Right lobe of liver (tissue), 6 donors: Measurements from ENCODE around the gene ENPP6. TPM values are rescaled to one million over a fixed set of nuclear protein-coding genes. Genes with fewer than 3 reads are reported as not detected.

Experiments used
- ATAC-seq, 4 donors: fragments of 200-7000 bp; cut with Tn5 transposase; one replicate each; pipeline ENCODE4 v1.9.1; 2020; ENCODE audit warnings: mild to moderate bottlenecking in 4 of 4, moderate library complexity in 4 of 4
- DNase-seq, 3 donors: peaks; one replicate each; pipeline ENCODE4 v3.0.0-alpha.2; 2020
- H3K27ac ChIP-seq, 3 donors: fragments of 200-600 bp; one replicate each; pipeline ENCODE4 v1.8.0; 2022
- H3K27me3 ChIP-seq, 2 donors: fragments of 200-600 bp; one replicate each; pipeline ENCODE4 v1.8.0; 2022
- H3K36me3 ChIP-seq, 4 donors: fragments of 200-600 bp; sonication (generic) in 1 of 4; one replicate each; pipeline versions ENCODE4 v1.5.1 to v1.8.0; 2017 to 2022; ENCODE audit warnings: control low read depth in 1 of 4
- H3K4me1 ChIP-seq, 4 donors: fragments of 200-600 bp; sonication (generic) in 1 of 4; one replicate each; pipeline versions ENCODE4 v1.5.1 to v1.8.0; 2017 to 2022; ENCODE audit warnings: control low read depth in 1 of 4
- H3K4me3 ChIP-seq, 3 donors: fragments of 200-600 bp; one replicate each; pipeline ENCODE4 v1.8.0; 2022
- H3K9me3 ChIP-seq, 4 donors: fragments of 200-600 bp; sonication (generic) in 1 of 4; one replicate each; pipeline versions ENCODE4 v1.5.1 to v1.8.0; 2017 to 2022; ENCODE audit warnings: control low read depth in 1 of 4
- POLR2A ChIP-seq: fragments of 450-650 bp; IDR thresholded peaks from one replicate; pipeline ENCODE4 v1.6.1; 2017; ENCODE audit warnings: antibody characterized with exemption, mild to moderate bottlenecking
- WGBS: methylation state at CpG from one replicate; pipeline ENCODE4 v1.1.6; 2018; ENCODE audit warnings: low coverage, low lambda C conversion rate; ENCODE audit not compliant: insufficient coverage; ENCODE audit errors: missing lambda C conversion rate; 5-methylcytosine and 5-hydroxymethylcytosine counted together
- intact Hi-C, 2 donors: fragments of 100-400 bp; cut with DNase I; formaldehyde crosslinking; loops; one replicate each; pipeline versions ENCODE4 v1.11.2 to v1.14.1; 2022
- total RNA-seq, 6 experiments: library from RNA; depleted of rRNA in 2 of 6; stranded (reverse); fragments of >200 nt in 2 of 6; fragmentation: NEBNext Ultra II Directional in 3 of 6; extraction: Animal tissue kit (Norgen Biotek cat#: 25700) in 3 of 6; gene quantifications; one replicate each; pipeline versions ENCODE4 v1.1.0 to v1.2.4, GENCODE V29; 2016 to 2023
- TF ChIP-seq, protein P1 (sequence below), 4 donors: fragments of 200-600 bp in 3 of 4; fragments of 450-650 bp in 1 of 4; IDR thresholded peaks; one replicate each; pipeline versions ENCODE4 v1.5.1 to v1.8.0; 2016 to 2022; ENCODE audit warnings: antibody characterized with exemption in 4 of 4, mild to moderate bottlenecking in 2 of 4
- donor health status: DM: no; HTN: yes; CAD: no.
- donor health status: DM: no; HTN: no; CAD: no.
- donor health status: DM: no; HTN: no; CAD: no.
- donor health status: DM: no; HTN: yes; CAD: no.
- donor health status: DM: no; HTN: yes; CAD: no.

ENPP6 gene
- total RNA-seq, 6 experiments from 2014 or later = 0.06 to 0.42 TPM; not detected in 4

GRCh38 chr4:184234155-184234554 is 16.5 kb upstream of the ENPP6 start:
- H3K27ac ChIP-seq = no peak overlapping the region
- ATAC-seq (no peak), DNase-seq (no peak)
- H3K36me3 ChIP-seq = no peaks in the 10 kb centered on the region
- no peaks in the 10 kb centered on the region for H3K27me3 ChIP-seq
- peaks cover 0 to 14% (median 0%) of the 10 kb centered on the region in 4 donors for H3K4me1 ChIP-seq
- 67% methylated on average over 2 of the region's 4 CpGs for WGBS
- intact Hi-C loops = no loop called here
- H3K4me3 ChIP-seq = no peak overlapping the region
- no peaks in the 10 kb centered on the region for H3K9me3 ChIP-seq
- TF ChIP-seq, protein P1, sequence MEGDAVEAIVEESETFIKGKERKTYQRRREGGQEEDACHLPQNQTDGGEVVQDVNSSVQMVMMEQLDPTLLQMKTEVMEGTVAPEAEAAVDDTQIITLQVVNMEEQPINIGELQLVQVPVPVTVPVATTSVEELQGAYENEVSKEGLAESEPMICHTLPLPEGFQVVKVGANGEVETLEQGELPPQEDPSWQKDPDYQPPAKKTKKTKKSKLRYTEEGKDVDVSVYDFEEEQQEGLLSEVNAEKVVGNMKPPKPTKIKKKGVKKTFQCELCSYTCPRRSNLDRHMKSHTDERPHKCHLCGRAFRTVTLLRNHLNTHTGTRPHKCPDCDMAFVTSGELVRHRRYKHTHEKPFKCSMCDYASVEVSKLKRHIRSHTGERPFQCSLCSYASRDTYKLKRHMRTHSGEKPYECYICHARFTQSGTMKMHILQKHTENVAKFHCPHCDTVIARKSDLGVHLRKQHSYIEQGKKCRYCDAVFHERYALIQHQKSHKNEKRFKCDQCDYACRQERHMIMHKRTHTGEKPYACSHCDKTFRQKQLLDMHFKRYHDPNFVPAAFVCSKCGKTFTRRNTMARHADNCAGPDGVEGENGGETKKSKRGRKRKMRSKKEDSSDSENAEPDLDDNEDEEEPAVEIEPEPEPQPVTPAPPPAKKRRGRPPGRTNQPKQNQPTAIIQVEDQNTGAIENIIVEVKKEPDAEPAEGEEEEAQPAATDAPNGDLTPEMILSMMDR (IDR thresholded peaks at IDR 0.05) = no peak
- no peak for TF ChIP-seq POLR2A

DNA sequence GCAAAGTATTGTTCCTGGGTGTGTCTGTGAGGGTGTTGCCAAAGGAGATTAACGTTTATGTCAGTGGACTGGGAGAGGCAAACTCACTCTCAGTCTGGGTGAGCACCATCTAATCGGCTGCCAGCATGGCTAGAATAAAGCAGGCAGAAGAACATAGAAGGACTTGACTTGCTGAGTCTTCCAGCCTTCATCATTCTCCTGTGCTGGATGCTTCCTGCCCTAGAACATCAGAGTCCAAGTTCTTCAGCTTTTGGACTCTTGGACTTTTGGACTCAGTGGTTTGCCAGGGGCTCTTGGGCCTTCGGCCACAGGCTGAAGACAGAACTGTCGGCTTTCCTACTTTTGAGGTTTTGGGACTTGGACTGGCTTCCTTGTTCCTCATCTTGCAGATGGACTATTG is 15.3 kb upstream of the ENPP6 start:
- DNase-seq (no peak), ATAC-seq (no peak)
- H3K9me3 ChIP-seq = no peaks in the 10 kb centered on the region
- intact Hi-C loops = no loop called here
- H3K4me1 ChIP-seq = peaks cover 0 to 14% (median 0%) of the 10 kb centered on the region in 4 donors
- no peaks in the 10 kb centered on the region for H3K36me3 ChIP-seq
- no peak overlapping the region for H3K27ac ChIP-seq
- no peak overlapping the region for H3K4me3 ChIP-seq
- TF ChIP-seq, protein P1 (IDR thresholded peaks at IDR 0.05) = no peak
- TF ChIP-seq POLR2A = no peak
- H3K27me3 ChIP-seq = no peaks in the 10 kb centered on the region
- WGBS = 58% methylated on average over 3 of the region's 4 CpGs

- intact Hi-C loops = no loop called here
- Histone ChIP-seq H3K27ac (peak overlapping the region in 1 of 3 donors; percentile 38), H3K9me3 (no peaks in the 10 kb centered on the region), H3K27me3 (no peaks in the 10 kb centered on the region), H3K4me1 (peaks cover 0 to 14% (median 0%) of the 10 kb centered on the region in 4 donors), H3K36me3 (no peaks in the 10 kb centered on the region), H3K4me3 (no peak overlapping the region)
- no peak for TF ChIP-seq POLR2A
- TF ChIP-seq, protein P1 (IDR thresholded peaks at IDR 0.05) = no peak
- peak; percentile 77 to 92 (median 86) for ATAC-seq
- no peak for DNase-seq
- WGBS = 33% methylated on average over 1 of the region's 1 CpG
These were observed 14.5 kb upstream of the ENPP6 start for GRCh38 chr4:184232202-184232601.

GRCh38 chr4:184231573-184231972 is 13.9 kb upstream of the ENPP6 start:
- Histone ChIP-seq H3K27ac (peak overlapping the region in 1 of 3 donors; percentile 27), H3K4me1 (peaks cover 0 to 14% (median 0%) of the 10 kb centered on the region in 4 donors), H3K9me3 (no peaks in the 10 kb centered on the region), H3K27me3 (no peaks in the 10 kb centered on the region), H3K4me3 (no peak overlapping the region), H3K36me3 (no peaks in the 10 kb centered on the region)
- DNase-seq = no peak
- TF ChIP-seq, protein P1 (IDR thresholded peaks at IDR 0.05) = no peak
- no peak for TF ChIP-seq POLR2A
- ATAC-seq = no peak
- intact Hi-C loops = no loop called here
- WGBS = no CpG with 5 or more reads among the region's 2 CpGs
